ENCODE measurements around the gene FNIP2.

Gene FNIP2

GRCh38 chr4:158845311-158846041 lies 76.7 kb downstream of the FNIP2 start:
- no peak for DNase-seq

- DNase-seq, result no peak
Observed at GRCh38 chr4:158847535-158847934, 78.7 kb downstream of the FNIP2 start.

DNA sequence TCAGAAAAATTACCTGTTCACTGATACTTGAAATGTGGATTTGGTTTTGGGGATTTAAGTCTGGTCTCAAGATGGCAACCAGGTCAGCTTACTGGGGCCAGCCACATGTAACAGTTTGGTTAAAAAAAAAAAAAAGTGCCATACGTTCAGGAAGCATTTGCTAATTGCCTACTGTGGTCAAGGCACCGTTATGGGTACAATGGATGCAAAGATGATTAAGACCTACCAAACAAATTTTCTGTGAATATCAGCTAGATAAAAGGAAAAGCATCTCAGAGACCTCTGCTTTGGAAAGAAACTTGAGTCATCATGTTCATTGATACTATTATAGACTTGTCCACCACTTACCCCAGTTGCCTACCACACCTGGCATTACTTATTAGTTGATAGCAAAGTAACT lies 80.9 kb downstream of the FNIP2 start:
- no peak for DNase-seq

DNA sequence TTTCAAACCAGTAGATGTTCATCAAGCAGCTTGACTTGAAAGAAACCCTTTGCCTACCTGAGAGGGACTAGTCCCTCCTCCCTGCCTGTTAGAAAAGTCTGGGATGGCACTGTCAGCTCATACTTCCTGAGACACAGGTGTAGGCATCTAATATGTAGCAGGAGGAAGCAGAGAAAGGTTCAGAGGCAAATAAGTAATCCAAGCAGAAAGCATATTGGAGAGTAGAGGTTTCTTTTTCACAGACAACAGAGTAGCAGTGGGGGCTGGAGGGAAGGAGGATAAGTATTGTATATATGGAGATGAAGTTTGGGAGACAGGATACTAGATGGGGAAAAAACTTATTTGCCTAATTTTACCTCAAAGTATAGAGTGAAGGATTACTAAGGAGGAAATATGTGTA lies 81.5 kb downstream of the FNIP2 start:
- no peak for DNase-seq

GRCh38 chr4:158850800-158851644 lies 82.2 kb downstream of the FNIP2 start:
- DNase-seq, result no peak

- DNase-seq, result no peak
Observed at GRCh38 chr4:158854236-158854635, 85.4 kb downstream of the FNIP2 start.

GRCh38 chr4:158856852-158857251 lies 88.0 kb downstream of the FNIP2 start:
- no peak for DNase-seq

GRCh38 chr4:158857951-158858350 lies 89.1 kb downstream of the FNIP2 start:
- DNase-seq, result no peak

GRCh38 chr4:158858410-158859199 lies 89.8 kb downstream of the FNIP2 start:
- no peak for DNase-seq

DNA sequence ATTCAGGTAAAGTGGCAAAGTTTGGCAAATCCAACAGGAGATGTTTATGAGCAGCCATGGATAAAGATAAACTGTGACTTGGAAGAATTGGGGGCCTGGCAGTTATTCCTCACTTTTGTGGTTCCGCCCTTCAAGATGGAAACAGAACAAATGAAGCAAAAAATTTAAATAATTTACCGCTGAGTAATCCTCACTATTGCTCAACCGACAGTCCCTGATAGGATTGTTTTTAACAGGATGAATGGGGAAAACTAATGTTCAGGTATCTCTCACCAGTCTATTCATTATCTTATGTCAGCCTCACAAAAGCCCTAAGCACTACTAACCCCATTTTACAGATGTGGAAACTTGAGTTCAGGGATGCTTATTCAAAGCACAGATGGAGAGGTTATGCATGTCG lies 90.8 kb downstream of the FNIP2 start:
- DNase-seq, result no peak

DNA sequence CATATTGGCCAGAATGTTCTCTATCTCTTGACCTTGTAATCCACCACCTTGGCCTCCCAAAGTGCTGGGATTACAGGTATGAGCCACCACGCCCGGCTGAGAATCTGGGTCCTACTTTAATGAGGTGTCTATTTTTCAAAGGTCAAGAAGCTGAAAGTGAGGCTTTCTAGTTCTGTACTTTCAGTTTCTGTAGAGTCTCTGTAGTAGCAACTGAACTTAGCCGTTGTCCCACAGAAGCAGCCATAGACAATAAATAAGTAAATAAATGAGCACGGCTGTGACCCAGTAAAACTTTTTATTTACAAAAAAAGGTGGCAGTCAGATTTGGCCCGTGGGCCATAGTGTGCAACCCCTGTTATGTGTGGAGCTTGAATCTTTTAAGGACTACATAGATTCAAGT lies 92.0 kb downstream of the FNIP2 start:
- no peak for DNase-seq

DNA sequence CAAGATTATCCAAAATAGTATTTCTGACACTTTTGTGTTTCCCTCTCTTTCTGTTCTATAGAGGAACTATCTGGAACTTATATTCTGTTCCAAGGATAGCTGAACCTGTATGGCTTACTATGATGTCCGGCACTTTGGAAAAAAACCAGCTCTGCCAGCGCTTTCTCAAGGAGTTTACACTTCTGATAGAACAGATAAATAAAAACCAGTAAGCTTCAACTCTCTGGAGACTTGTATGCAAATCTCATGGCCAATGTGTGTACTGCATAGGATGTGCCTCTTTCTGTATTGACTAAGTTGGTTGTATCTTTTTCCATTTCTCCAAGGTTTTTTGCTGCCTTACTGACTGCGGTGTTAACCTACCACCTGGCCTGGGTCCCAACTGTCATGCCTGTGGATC lies 92.5 kb downstream of the FNIP2 start:
- DNase-seq, result no peak

DNA sequence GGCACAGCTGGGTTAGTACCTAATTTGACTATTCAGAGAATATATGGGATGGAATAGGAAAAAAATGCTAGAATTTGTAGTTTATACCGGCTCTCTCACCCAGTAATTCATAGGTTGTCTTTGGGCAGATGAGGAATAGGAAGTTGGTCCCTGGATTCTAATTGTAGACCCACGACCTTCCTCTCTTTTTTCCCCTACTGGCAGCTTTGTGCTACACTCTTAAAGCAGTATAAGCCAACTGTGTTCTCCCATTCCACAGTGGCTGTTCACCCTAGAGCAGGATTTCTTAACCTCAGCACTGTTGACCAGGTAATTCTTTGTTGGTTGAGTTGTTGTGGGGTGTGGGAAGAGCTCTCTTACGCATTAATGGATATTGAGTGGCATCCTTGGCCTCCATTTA lies 92.9 kb downstream of the FNIP2 start:
- no peak for DNase-seq

DNA sequence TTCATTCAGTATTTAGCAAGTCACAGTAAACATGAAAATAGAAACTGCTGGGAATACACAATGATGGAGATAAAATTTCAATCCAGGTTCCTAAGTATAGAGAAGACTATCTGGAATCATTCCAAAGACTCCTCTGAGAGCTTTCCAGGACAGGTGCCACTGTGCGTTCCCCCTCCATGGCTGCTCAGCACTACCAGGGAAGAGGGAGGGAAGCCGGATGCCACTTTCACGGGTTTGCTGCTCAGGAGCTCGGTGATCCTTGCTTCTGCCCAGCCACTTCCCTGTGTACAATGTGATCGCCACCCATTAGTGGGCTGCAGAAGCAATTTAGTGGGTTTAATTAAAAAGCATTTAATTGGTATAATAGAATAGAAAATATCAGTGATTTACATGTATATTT lies 94.5 kb downstream of the FNIP2 start:
- DNase-seq, result no peak

DNA sequence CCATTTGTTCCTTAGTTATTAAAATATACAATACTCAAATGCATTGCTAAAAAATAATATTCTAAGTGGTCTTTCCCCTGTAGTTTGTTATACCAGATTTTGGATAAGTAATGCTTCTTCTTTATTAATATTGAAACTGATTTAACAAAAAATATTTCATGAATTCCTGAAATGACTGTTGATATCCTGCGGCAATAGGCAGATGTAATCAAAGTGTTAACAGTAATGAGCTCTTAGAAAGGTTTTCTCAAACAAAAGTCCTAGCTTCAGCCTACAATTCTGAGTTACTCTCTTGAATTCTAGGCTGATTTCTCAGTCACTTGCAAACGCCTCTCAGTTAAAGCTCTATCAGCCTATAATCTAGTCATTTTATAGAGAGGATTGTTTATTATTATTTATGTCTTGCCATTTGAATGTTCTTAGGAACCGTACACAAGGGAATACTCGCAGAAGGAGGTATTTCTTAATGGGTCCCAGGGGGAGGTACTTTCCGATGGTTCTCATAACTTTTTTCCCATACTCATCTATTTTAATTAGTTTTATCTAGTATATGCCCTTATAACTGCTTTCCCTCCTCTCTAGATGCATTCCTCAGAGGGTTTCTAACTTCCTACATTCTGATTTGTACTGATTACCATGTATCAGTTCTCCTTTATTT lies 96.8 kb downstream of the FNIP2 start:
- DNase-seq, result no peak

- no peak for DNase-seq
Observed at GRCh38 chr4:158869001-158869400, 100.2 kb downstream of the FNIP2 start.

GRCh38 chr4:158869761-158870160 lies 100.9 kb downstream of the FNIP2 start:
- no peak for DNase-seq

DNA sequence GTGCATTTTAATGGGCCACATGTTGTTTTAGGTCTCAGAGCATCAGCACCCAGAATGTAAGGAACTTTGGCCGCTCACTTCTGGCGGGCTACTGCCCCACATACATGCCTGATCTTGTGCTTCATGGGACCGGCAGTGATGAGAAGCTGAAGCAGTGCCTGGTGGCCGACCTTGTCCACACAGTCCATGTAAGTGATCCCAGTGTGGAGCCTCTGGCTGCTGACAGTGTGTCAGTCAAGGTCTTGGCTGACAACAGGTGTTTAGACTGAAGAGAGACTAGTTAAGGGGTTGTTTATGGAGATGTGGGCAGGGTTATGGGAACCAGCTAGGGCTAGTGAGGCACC lies 101.4 kb downstream of the FNIP2 start:
- no peak for DNase-seq

GRCh38 chr4:158870626-158871334 lies 102.0 kb downstream of the FNIP2 start:
- DNase-seq, result no peak

GRCh38 chr4:158871335-158871724 lies 102.5 kb downstream of the FNIP2 start:
- DNase-seq, result no peak

DNA sequence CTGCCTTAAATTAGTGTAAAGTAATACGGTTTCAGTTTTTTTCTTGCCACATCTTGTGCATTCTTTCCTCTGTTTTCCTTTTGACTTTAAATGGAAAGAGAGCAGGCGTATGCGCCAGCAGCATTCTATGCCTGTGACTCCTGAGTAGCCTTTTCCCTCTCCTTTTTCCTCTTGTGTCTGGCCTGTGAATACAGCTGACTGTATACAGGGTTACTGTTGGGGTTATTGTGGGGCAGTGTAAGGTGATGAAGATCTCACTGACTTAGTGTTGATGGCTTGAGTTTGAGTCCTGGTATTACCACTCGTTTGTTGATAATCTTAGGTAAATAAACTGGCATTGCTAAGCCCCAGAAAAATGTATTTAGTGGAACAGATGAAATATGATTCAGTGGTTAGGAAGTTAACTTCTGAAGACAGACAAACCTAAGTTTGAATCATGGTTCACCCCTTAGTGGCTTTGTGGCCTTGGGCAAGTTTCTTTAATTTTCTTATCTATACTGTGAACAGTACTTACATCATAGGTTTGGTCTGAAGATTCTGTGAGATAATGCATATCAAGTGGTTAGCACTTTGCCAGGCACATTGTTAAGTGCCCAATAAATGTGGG lies 105.1 kb downstream of the FNIP2 start:
- DNase-seq, result no peak

DNA sequence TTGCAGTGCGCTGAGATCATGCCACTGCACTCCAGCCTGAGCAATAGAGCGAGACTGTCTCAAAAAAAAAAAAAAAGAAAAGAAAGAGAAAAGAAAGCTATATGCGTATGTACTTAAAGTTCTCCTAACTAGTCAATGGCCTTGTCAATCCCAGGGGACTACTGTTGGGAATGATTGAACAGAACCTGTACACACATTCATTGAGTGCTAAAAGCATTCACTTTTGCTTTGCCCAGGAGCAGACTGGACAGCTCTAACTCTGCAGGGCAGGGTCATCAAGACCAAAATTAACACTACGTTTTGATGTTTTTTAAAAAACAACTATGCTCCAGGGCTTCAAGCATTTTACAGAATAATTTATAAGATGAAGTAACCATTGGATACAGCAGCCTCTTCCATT lies 106.2 kb downstream of the FNIP2 start:
- no peak for DNase-seq
